Retinal pigment epithelial cell (primary cell): ENCODE measurements around the gene BABAM1.
"Not testable (repeated sequence)": the region's sequence is repeated elsewhere in the genome, so short reads cannot be mapped to it uniquely, and the experiment has no call there.

Experiments used
- DNase-seq: peaks from one replicate; pipeline ENCODE4 v3.0.0-alpha.2; 2010; ENCODE audit warnings: low read depth
- H3K4me3 ChIP-seq: 2 replicates; pipeline ENCODE4 v1.5.1; 2011; ENCODE audit warnings: mild to moderate bottlenecking, low read length, control low read depth, moderate library complexity
- CTCF ChIP-seq: conservative IDR thresholded peaks from 2 replicates; pipeline ENCODE4 v1.5.1; 2011; ENCODE audit warnings: low read depth, low read length, control low read depth, inconsistent platforms

The BABAM1 gene

GRCh38 chr19:17263712-17264640, 3.3 kb upstream of the BABAM1 start:
- no peak for TF ChIP-seq CTCF
- H3K4me3 ChIP-seq = no peak overlapping the region
- DNase-seq = no peak

- DNase-seq = no peak
- no peak within 1 kb of the TSS for H3K4me3 ChIP-seq
- no peak for TF ChIP-seq CTCF
Measured at GRCh38 chr19:17264641-17264979, 2.6 kb upstream of the BABAM1 start, which contains the start of gene USHBP1. TSS of gene USHBP1 (minus strand) at chr19:17264745. CDS start at chr19:17264299, 446 bp downstream.

- H3K4me3 ChIP-seq = no peak overlapping the region
- TF ChIP-seq CTCF = no peak
Measured at GRCh38 chr19:17266026-17266425, 1.2 kb upstream of the BABAM1 start.

GRCh38 chr19:17266589-17266974, 661 bp upstream of the BABAM1 start:
- no peak overlapping the region for H3K4me3 ChIP-seq
- DNase-seq = no peak
- no peak for TF ChIP-seq CTCF

More at GRCh38 chr19:17266026-17266425, 1.2 kb upstream of the BABAM1 start:
- DNase-seq = no peak

GRCh38 chr19:17268754-17269153, 1.5 kb downstream of the BABAM1 start:
- DNase-seq = no peak
- TF ChIP-seq CTCF = no peak
- H3K4me3 ChIP-seq = no peak overlapping the region

GRCh38 chr19:17274892-17275291, 7.6 kb downstream of the BABAM1 start:
- not testable (repeated sequence) for H3K4me3 ChIP-seq, DNase-seq

- H3K4me3 ChIP-seq = no peak overlapping the region
- TF ChIP-seq CTCF = no peak
- DNase-seq = no peak
Measured at GRCh38 chr19:17275441-17276175, 8.4 kb downstream of the BABAM1 start.
